ENCODE data around the gene EMX2.
"Not testable (repeated sequence)": the region's sequence is repeated elsewhere in the genome, so short reads cannot be mapped to it uniquely, and the experiment has no call there.

The EMX2 gene

DNA sequence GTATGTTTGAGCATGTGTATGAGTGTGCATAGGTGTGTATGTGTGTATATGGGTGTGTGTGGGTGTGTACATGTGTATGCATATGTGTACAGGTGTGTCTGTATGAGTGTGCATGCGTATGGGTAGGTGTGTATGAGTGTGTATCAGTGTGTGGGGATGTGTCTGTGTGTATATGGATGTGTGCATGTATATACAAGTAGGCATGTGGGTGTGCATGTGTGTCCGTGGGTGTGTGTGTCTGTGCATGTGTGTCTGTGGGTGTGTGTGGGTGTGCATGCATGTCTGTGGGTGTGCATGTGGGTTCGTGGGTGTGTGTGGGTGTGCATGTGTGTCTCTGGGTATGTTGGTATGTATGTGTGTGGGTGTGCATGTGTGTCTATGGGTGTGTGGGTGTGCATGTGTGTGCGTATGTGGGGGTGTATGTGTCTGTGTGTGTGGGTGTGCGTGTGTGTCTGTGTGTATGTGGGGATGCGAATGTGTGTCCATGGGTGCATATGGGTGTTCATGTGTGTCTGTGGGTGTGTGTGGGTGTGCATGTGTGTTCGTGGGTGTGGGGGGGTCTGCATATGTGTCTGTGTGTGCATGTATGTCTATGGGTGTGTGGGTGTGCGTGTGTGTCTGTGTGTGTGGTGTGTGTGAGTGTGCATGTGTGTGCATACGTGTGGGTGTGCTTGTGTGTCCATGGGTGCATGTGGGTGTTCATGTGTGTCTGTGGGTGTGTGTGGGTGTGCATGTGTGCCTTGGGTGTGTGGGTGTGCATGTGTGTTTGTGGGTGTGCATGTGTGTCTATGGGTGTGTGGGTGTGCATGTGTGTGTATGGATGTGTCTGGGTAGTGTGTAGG, 20.6 kb downstream of the EMX2 start:
- DNase-seq = no peak

DNA sequence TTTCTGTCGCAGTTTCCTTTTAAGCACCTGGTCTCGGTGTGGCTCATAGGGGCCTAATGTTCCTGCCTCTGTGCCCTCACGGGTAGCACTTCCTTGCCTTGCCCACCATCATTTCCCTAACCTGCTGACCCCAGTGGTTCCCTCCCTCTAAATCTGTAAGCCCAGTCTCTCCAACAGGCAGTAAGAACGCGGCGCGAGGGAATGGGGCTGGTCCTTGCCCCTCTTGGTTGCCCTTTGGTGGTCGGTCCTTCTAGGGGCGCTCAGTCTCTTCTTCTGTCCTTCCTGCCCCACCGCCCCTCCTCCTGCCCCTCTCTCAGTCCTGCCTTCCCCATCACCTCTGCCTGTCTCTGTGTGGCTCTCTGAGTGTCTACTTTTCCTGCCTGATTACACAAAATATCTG, 21.2 kb downstream of the EMX2 start:
- no peak for DNase-seq

DNA sequence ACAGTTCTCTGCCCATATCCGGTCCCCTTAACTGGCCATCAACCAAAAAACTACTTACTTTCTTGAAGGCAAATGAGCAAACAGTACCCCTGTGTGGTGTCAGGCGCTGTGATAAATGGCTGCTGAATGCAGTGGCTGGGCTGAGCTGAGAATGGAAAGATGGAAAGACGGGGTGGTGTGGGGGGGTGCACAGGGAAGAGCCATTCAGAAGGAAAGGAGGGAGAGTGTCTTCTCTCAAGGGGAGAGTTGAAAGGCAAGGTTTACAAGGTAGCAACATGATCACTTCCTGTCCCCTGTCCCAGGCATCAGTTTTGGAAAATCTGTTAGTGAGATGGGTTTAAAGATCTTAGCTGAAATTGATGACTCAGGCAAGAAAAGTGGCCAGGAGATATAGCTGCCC, 22.5 kb downstream of the EMX2 start:
- DNase-seq = no peak

- DNase-seq = no peak
These were observed 25.8 kb downstream of the EMX2 start for GRCh38 chr10:117568334-117568733.

- no peak for DNase-seq
These were observed 27.3 kb downstream of the EMX2 start for GRCh38 chr10:117569610-117570390.

- DNase-seq = no peak
These were observed 28.3 kb downstream of the EMX2 start for GRCh38 chr10:117570880-117571279.

DNA sequence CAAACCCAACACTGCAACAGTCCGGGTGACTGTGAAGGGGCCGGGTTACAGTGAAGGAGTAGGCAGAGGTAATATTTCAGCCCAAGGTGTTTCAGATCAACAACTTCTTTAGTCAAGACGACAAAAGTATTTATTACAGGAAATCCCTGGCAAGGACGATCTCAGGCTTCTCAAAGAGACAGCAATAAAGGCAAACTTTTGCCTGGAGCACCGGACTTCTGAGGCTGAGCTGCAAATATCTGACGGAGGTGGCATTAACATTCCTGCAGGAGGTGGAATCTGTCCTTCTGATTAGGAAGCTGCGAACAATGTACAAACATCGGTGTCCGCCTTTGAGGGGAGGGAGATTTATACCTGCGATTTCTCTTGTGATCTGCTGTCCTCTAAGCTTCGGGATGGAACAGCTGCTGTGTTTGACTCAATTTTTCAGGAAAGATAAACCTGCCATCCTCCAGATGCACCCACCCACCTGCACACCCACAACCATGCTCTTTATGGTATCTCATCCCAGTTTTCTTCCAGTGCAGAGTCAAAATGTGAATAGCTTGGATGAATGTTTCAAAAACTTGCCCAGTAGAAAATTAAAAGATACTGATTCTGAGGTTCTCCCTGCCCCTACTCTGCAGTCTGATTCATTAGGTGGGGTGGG, 32.1 kb downstream of the EMX2 start:
- no peak for DNase-seq

GRCh38 chr10:117578490-117578889, 35.9 kb downstream of the EMX2 start:
- DNase-seq = no peak

GRCh38 chr10:117578999-117579590, 36.5 kb downstream of the EMX2 start:
- DNase-seq = no peak

DNA sequence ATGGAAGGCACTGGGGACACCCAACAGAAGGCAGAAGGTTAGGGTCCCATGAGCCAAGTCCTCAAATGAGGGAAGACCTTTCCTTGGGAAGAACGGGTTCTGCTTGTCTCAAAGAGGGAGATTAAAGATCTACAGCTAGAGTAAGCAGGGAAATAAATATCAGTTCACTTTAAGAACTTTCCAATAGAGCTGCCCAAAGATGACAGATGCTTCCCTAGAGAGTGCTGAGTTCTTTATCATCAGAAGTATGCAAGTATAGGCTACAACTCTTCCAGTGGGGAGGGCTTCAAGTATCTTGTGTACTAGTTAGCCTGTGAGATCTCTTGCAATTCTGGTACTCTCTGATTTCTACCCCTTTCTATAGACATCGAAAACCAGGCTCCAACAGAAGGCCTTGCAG, 39.4 kb downstream of the EMX2 start:
- DNase-seq = no peak

DNA sequence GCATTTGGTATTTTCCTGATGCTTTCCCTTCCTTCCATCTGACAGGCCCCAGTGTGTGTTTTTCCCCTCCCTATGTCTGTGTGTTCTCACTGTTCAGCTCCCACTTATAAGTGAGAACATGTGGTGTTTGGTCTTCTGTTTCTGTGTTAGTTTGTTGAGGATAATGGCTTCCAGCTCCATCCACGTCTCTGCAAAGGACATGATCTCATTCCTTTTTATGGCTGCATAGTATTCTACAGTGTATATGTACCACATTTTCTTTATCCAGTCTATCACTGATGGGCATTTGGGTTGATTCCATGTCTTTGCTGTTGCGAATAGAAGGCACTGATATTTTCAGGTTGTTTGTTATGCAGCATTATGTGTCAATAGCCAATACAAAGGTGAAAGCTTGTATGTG, 42.3 kb downstream of the EMX2 start:
- DNase-seq = not testable (repeated sequence)

DNA sequence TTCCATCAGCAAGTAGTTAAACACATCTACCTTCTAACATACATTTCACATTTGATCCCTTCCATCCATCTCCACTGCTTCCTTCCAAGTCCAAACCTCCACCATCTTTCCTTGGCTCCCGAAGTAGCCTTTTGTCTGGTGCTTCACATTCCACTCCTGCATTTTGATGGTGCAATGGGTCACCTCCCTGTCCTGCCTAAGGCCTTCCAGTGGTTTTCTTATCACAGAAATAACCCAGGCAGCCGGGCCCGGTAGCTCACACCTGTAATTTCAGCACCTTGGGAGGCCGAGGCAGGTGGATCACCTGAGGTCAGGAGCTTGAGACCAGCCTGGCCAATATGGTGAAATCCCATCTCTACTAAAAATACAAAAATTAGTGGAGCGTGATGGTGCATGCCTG, 44.5 kb downstream of the EMX2 start:
- DNase-seq = no peak

- no peak for DNase-seq
These were observed 47.7 kb downstream of the EMX2 start for GRCh38 chr10:117590101-117590875.

DNA sequence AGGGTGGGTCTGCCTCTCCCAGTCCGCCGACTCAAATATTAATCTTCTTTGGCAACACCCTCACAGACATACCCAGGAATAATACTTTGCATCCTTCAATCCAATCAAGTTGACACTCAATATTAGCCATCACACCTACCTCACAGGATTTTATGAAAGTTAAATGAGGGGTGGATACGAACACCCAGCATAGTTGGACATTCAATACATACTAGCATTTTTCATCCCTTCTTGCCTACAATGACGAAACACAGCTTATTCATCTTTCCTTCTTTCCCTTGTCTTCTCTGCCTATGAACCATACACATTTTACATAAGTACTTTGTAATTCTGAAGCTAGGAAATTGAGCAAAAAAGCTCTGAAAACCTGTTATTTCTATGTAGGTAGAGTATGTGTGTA, 48.5 kb downstream of the EMX2 start:
- DNase-seq = no peak

DNA sequence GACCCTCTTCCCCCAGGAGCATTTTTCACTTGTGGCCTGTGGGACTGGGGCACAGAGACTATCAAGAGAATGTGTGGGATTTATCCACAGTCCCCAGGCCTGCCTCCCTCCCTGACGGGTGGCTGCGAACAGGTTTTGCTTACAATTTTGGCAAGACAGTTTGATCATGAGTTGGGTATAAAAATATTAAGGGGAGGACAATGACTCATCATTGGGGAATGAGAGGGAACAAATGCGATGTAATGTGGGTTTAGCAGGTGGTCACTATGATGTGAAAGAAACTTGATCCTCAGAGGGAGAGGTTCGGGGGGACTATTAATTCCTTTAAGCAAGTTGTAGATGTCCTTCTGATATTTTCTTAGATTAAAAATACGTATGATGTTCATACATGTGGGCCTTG, 52.2 kb downstream of the EMX2 start:
- DNase-seq = no peak

DNA sequence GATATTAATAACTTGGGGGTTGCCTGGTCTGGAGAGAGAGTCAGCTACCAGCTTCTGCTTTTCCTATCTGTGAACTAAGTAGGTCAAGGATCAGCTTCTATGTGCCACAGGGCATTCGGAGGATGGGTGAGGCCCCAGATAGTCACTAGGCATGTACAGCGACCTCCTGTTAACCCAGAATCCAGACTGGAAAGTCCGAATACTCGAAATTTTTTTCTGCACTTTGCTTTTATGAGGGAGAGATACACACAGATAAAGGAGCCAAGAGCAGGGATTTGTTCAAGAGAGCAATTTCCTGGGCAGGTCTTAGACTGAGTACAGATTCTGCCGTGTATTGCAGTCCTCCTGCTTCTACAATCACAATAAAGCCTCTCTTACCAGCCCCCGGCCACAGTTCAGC, 54.2 kb downstream of the EMX2 start:
- DNase-seq = no peak

DNA sequence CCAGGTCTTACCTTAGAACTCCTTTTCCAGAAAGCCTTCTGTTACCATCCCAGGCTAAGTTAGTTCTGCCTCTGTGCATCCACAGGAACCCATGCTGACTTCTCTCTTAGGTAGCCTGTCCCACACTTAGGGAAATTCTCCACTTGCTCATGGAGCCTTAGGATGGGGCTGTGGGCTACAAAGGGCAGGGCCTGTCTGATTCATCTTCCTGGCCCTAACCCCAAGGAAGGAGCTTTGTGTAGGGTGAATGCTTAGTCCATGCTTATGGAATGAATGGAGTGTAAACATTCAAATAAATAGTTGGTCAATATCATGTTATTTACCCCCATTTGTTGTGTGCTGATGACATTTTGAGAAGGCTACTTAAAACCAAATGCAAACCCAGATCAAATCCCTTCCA, 54.7 kb downstream of the EMX2 start:
- DNase-seq = no peak

Data from stimulated activated CD4-positive, alpha-beta T cell treated with anti-CD3 and anti-CD28 coated beads, Interleukin-4, amount 100 ng/mL, for 4 hours (primary cell).